ENCODE data around the gene FOXO4. TPM values are rescaled to one million over a fixed set of nuclear protein-coding genes. Genes with fewer than 3 reads are reported as not detected.

Gene FOXO4
- total and polyA plus RNA-seq, 2 of the 13 experiments (the other 11 are each of a cell fraction or from before 2014, with no cell fraction given), result 5.1 to 5.7 TPM

DNA sequence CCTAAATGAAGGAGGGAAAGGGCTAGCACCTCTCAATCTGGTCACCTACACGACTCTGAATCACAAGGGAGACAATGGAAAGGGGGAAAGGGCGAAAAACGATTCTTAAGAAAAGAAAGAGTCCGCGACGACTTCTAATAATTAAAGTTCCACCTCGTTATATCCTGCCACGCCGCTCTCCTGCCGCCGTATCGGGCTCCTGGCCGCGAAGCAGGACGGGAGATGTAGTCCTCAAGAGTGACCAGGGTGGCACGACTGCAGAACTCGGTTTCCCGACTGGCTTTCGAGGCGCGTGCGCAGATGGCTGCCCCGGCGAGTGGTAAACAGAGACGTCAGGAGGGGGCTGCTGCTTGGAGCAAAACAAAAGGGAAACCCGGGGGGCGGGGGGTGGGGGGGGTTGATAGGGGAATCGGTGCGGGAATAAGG lies at the start of gene FOXO4 (continued):
- no peak for TF ChIP-seq ZNF670 (CRISPR knock-in tag; IDR thresholded peaks at IDR 0.05; ENCODE audit: borderline replicate concordance)
- TF ChIP-seq MBD4 (IDR thresholded peaks at IDR 0.05; ENCODE audit: borderline replicate concordance, low read length), result no peak
- TF ChIP-seq GABPA (IDR thresholded peaks at IDR 0.05; ENCODE audit: low read depth, low read length), result no peak
- peak; percentile 29; the same call in 1 of the 2 replicates for TF ChIP-seq GABPA (CRISPR knock-in tag; IDR thresholded peaks at IDR 0.05; ENCODE audit: low read depth)
- TF ChIP-seq ZNF883 (CRISPR knock-in tag; IDR thresholded peaks at IDR 0.05; ENCODE audit: not compliant biosample characterization), result no peak
- TF ChIP-seq, protein P1, sequence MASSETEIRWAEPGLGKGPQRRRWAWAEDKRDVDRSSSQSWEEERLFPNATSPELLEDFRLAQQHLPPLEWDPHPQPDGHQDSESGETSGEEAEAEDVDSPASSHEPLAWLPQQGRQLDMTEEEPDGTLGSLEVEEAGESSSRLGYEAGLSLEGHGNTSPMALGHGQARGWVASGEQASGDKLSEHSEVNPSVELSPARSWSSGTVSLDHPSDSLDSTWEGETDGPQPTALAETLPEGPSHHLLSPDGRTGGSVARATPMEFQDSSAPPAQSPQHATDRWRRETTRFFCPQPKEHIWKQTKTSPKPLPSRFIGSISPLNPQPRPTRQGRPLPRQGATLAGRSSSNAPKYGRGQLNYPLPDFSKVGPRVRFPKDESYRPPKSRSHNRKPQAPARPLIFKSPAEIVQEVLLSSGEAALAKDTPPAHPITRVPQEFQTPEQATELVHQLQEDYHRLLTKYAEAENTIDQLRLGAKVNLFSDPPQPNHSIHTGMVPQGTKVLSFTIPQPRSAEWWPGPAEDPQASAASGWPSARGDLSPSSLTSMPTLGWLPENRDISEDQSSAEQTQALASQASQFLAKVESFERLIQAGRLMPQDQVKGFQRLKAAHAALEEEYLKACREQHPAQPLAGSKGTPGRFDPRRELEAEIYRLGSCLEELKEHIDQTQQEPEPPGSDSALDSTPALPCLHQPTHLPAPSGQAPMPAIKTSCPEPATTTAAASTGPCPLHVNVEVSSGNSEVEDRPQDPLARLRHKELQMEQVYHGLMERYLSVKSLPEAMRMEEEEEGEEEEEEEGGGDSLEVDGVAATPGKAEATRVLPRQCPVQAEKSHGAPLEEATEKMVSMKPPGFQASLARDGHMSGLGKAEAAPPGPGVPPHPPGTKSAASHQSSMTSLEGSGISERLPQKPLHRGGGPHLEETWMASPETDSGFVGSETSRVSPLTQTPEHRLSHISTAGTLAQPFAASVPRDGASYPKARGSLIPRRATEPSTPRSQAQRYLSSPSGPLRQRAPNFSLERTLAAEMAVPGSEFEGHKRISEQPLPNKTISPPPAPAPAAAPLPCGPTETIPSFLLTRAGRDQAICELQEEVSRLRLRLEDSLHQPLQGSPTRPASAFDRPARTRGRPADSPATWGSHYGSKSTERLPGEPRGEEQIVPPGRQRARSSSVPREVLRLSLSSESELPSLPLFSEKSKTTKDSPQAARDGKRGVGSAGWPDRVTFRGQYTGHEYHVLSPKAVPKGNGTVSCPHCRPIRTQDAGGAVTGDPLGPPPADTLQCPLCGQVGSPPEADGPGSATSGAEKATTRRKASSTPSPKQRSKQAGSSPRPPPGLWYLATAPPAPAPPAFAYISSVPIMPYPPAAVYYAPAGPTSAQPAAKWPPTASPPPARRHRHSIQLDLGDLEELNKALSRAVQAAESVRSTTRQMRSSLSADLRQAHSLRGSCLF (CRISPR knock-in tag; IDR thresholded peaks at IDR 0.05; ENCODE audit: borderline replicate concordance), result no peak
- TF ChIP-seq ZNF496 (CRISPR knock-in tag; IDR thresholded peaks at IDR 0.05; ENCODE audit: insufficient replicate concordance), result no peak
- TF ChIP-seq SRY (CRISPR knock-in tag; IDR thresholded peaks at IDR 0.05), result no peak
- TF ChIP-seq, protein P2, sequence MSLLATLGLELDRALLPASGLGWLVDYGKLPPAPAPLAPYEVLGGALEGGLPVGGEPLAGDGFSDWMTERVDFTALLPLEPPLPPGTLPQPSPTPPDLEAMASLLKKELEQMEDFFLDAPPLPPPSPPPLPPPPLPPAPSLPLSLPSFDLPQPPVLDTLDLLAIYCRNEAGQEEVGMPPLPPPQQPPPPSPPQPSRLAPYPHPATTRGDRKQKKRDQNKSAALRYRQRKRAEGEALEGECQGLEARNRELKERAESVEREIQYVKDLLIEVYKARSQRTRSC (CRISPR knock-in tag; IDR thresholded peaks at IDR 0.05; ENCODE audit: low read depth), result no peak
- no peak for TF ChIP-seq KLF15 (CRISPR knock-in tag; IDR thresholded peaks at IDR 0.05; ENCODE audit: borderline replicate concordance)
- TF ChIP-seq RXRB (CRISPR knock-in tag; IDR thresholded peaks at IDR 0.05; ENCODE audit: borderline replicate concordance), result no peak
- TF ChIP-seq IRF2 (CRISPR knock-in tag; IDR thresholded peaks at IDR 0.05), result 0 out of 2 replicates have a peak, but pooled peaks have one; percentile 23
- no peak for TF ChIP-seq PCBP1 (IDR thresholded peaks at IDR 0.05; ENCODE audit: borderline replicate concordance, low read depth, low read length)
- no peak for TF ChIP-seq RFXAP (CRISPR knock-in tag; IDR thresholded peaks at IDR 0.05; ENCODE audit: borderline replicate concordance)
- TF ChIP-seq, protein P3, sequence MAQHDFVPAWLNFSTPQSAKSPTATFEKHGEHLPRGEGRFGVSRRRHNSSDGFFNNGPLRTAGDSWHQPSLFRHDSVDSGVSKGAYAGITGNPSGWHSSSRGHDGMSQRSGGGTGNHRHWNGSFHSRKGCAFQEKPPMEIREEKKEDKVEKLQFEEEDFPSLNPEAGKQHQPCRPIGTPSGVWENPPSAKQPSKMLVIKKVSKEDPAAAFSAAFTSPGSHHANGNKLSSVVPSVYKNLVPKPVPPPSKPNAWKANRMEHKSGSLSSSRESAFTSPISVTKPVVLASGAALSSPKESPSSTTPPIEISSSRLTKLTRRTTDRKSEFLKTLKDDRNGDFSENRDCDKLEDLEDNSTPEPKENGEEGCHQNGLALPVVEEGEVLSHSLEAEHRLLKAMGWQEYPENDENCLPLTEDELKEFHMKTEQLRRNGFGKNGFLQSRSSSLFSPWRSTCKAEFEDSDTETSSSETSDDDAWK (CRISPR knock-in tag; IDR thresholded peaks at IDR 0.05), result no peak
- TF ChIP-seq, protein P4, sequence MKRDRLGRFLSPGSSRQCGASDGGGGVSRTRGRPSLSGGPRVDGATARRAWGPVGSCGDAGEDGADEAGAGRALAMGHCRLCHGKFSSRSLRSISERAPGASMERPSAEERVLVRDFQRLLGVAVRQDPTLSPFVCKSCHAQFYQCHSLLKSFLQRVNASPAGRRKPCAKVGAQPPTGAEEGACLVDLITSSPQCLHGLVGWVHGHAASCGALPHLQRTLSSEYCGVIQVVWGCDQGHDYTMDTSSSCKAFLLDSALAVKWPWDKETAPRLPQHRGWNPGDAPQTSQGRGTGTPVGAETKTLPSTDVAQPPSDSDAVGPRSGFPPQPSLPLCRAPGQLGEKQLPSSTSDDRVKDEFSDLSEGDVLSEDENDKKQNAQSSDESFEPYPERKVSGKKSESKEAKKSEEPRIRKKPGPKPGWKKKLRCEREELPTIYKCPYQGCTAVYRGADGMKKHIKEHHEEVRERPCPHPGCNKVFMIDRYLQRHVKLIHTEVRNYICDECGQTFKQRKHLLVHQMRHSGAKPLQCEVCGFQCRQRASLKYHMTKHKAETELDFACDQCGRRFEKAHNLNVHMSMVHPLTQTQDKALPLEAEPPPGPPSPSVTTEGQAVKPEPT (CRISPR knock-in tag; IDR thresholded peaks at IDR 0.05; ENCODE audit: low read depth), result no peak
- peak; percentile 58 for TF ChIP-seq GABPB1 (CRISPR knock-in tag; IDR thresholded peaks at IDR 0.05)
- TF ChIP-seq, protein P5, sequence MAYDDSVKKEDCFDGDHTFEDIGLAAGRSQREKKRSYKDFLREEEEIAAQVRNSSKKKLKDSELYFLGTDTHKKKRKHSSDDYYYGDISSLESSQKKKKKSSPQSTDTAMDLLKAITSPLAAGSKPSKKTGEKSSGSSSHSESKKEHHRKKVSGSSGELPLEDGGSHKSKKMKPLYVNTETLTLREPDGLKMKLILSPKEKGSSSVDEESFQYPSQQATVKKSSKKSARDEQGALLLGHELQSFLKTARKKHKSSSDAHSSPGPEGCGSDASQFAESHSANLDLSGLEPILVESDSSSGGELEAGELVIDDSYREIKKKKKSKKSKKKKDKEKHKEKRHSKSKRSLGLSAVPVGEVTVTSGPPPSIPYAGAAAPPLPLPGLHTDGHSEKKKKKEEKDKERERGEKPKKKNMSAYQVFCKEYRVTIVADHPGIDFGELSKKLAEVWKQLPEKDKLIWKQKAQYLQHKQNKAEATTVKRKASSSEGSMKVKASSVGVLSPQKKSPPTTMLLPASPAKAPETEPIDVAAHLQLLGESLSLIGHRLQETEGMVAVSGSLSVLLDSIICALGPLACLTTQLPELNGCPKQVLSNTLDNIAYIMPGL (CRISPR knock-in tag; IDR thresholded peaks at IDR 0.05; ENCODE audit: borderline replicate concordance in 1 of 2, low read depth in 1 of 2), result no peak
- no peak for TF ChIP-seq RBM22 (optimal IDR thresholded peaks at IDR 0.05; ENCODE audit: low read length)
- no peak for TF ChIP-seq ZFP36L2 (CRISPR knock-in tag; IDR thresholded peaks at IDR 0.05)

Measured in HepG2 (cell line).